HG03064 (cell line): Measurements from ENCODE around the gene FANCI.

ENCODE experiments used
- ATAC-seq: cut with Tn5 transposase; IDR thresholded peaks from one replicate; pipeline ENCODE4 v1.9.1; 2021; ENCODE audit warnings: low read depth; ENCODE audit not compliant: unreplicated experiment

Gene FANCI

GRCh38 chr15:89243691-89244573, at the start of gene FANCI:
Gene FANCI (plus strand): TSS chr15:89243979. CDS start chr15:89247648, 3,669 bp downstream.
- ATAC-seq: peak; percentile 90

GRCh38 chr15:89194608-89195007, 49.2 kb upstream of the FANCI start:
- ATAC-seq: no peak

GRCh38 chr15:89195836-89196235, 47.9 kb upstream of the FANCI start:
- ATAC-seq: no peak

- no peak for ATAC-seq
Observed at GRCh38 chr15:89196241-89196640, 47.5 kb upstream of the FANCI start.

- no peak for ATAC-seq
Observed at GRCh38 chr15:89196994-89197393, 46.8 kb upstream of the FANCI start.

GRCh38 chr15:89197503-89197971, 46.2 kb upstream of the FANCI start:
- no peak for ATAC-seq

- ATAC-seq: no peak
Observed at GRCh38 chr15:89198196-89198595, 45.6 kb upstream of the FANCI start.

- no peak for ATAC-seq
Observed at GRCh38 chr15:89198934-89199333, 44.8 kb upstream of the FANCI start.

- no peak for ATAC-seq
Observed at GRCh38 chr15:89199746-89200145, 44.0 kb upstream of the FANCI start.

- no peak for ATAC-seq
Observed at GRCh38 chr15:89200182-89200581, 43.6 kb upstream of the FANCI start.

GRCh38 chr15:89201465-89202005, 42.2 kb upstream of the FANCI start:
- no peak for ATAC-seq

- ATAC-seq: no peak
Observed at GRCh38 chr15:89203705-89204273, 40.0 kb upstream of the FANCI start.

- ATAC-seq: no peak
Observed at GRCh38 chr15:89205991-89206585, 37.7 kb upstream of the FANCI start.

GRCh38 chr15:89206908-89207331, 36.9 kb upstream of the FANCI start:
- ATAC-seq: peak; percentile 58

GRCh38 chr15:89208256-89208655, 35.5 kb upstream of the FANCI start:
- no peak for ATAC-seq

GRCh38 chr15:89209057-89209456, 34.7 kb upstream of the FANCI start:
- ATAC-seq: no peak

GRCh38 chr15:89211678-89212170, 32.1 kb upstream of the FANCI start:
- ATAC-seq: no peak

GRCh38 chr15:89215627-89216026, 28.2 kb upstream of the FANCI start:
- no peak for ATAC-seq

- no peak for ATAC-seq
Observed at GRCh38 chr15:89217031-89217430, 26.7 kb upstream of the FANCI start.

GRCh38 chr15:89217686-89218376, 25.9 kb upstream of the FANCI start:
- no peak for ATAC-seq
